ENCODE data around the gene RSRC1. TPM values are rescaled to one million over a fixed set of nuclear protein-coding genes. Genes with fewer than 3 reads are reported as not detected.
A peak's percentile ranks its signal among the peaks of the same experiment; 100 is the strongest.

Gene RSRC1
- total RNA-seq, 1 experiment from 2014 or later = 37.9 TPM

GRCh38 chr3:158098834-158099424, 11.0 kb upstream of the RSRC1 start:
- Mint-ChIP-seq H3K36me3 (ENCODE audit: insufficient read depth in 1 of 3, low read depth in 3 of 3) (no peaks in the 10 kb centered on the region; a peak in 1 of 7 replicates), H3K4me3 (peak overlapping the region in 1 of 2 experiments; percentile 94; a peak in 3 of 5 replicates), H3K27me3 (ENCODE audit: low read depth) (peaks cover 100% of the 10 kb centered on the region), H3K27ac (no peak overlapping the region), H3K4me1 (peaks cover 36 to 53% of the 10 kb centered on the region in 2 experiments), H3K9me3 (peaks cover 3 to 6% of the 10 kb centered on the region in 2 experiments; a peak in 2 of 5 replicates)
- Histone ChIP-seq H2AK5ac (ENCODE audit: insufficient read length, low read length) (no peak overlapping the region), H3K9me3 (ENCODE audit: control insufficient read depth, low read depth, low read length) (no peaks in the 10 kb centered on the region), H3K18ac (ENCODE audit: insufficient read length, low read depth, low read length) (no peak overlapping the region), H2BK12ac (ENCODE audit: insufficient read length, low read depth, low read length) (no peak overlapping the region), H4K5ac (ENCODE audit: insufficient read length, low read depth, low read length) (no peak overlapping the region), H3T11ph (ENCODE audit: low read length) (no peak overlapping the region), H3K4ac (ENCODE audit: low read depth, low read length) (no peak overlapping the region), H2BK120ac (ENCODE audit: low read depth, low read length, poor library complexity, severe bottlenecking) (no peak overlapping the region), H3K23me2 (ENCODE audit: insufficient read length, low read depth, low read length, poor library complexity, severe bottlenecking) (peaks cover 35% of the 10 kb centered on the region), H3K23ac (ENCODE audit: insufficient read length, low read depth, low read length) (no peak overlapping the region), H3K9ac (ENCODE audit: extremely low read depth, insufficient read length, low read length) (no peak overlapping the region), H3K56ac (ENCODE audit: insufficient read length, low read depth, low read length) (no peak overlapping the region), H3K27ac (ENCODE audit: insufficient read length, low read depth, low read length) (no peak overlapping the region), H3K4me1 (ENCODE audit: insufficient read depth, low read length) (no peaks in the 10 kb centered on the region), H2BK5ac (ENCODE audit: insufficient read length, low read length) (no peak overlapping the region), H3K4me2 (ENCODE audit: insufficient read depth, insufficient read length, low read length) (peak overlapping the region; percentile 95), H4K20me1 (ENCODE audit: control insufficient read depth, insufficient read depth, insufficient read length) (no peaks in the 10 kb centered on the region), H2BK15ac (ENCODE audit: low read depth, low read length) (no peak overlapping the region), H3K79me1 (ENCODE audit: insufficient read depth, low read depth, low read length, poor library complexity, severe bottlenecking) (no peaks in the 10 kb centered on the region), H3K14ac (ENCODE audit: insufficient read depth, low read length) (no peak overlapping the region), H4K91ac (ENCODE audit: insufficient read length, low read depth, low read length) (no peak overlapping the region), H2AFZ (ENCODE audit: low read length) (no peak overlapping the region), H2BK20ac (ENCODE audit: low read depth, low read length, poor library complexity, severe bottlenecking) (no peak overlapping the region), H3K27me3 (ENCODE audit: insufficient read depth, low read length) (peaks cover 81% of the 10 kb centered on the region), H4K8ac (replicated peaks; ENCODE audit: insufficient read length, low read depth, low read length) (no peak overlapping the region), H3K79me2 (ENCODE audit: insufficient read depth, low read length) (no peaks in the 10 kb centered on the region)
- no peak for TF ChIP-seq CTCF (conservative IDR thresholded peaks at IDR 0.05)
- peak; percentile 47 for DNase-seq
- no CpG with 5 or more reads among the region's 5 CpGs for WGBS (ENCODE audit: extremely low coverage, insufficient read length, low lambda C conversion rate)
